Ovary (tissue), 3 donors: ENCODE results near the gene JPH4.

Source experiments
- POLR2A ChIP-seq: fragments of 450-650 bp; IDR thresholded peaks from one replicate; pipeline ENCODE4 v1.6.1; 2017; ENCODE audit warnings: antibody characterized with exemption, mild to moderate bottlenecking, moderate library complexity
- TF ChIP-seq, protein P1 (sequence below), 3 donors: fragments of 450-650 bp in 2 of 3; fragments of 200-600 bp in 1 of 3; IDR thresholded peaks; one replicate each; pipeline versions ENCODE4 v1.5.1 to v1.8.0; 2016 to 2022; ENCODE audit warnings: antibody characterized with exemption in 3 of 3, mild to moderate bottlenecking in 1 of 3
- donor health status: DM: no; HTN: no; CAD: no.

- no peak for TF ChIP-seq POLR2A
- TF ChIP-seq, protein P1, sequence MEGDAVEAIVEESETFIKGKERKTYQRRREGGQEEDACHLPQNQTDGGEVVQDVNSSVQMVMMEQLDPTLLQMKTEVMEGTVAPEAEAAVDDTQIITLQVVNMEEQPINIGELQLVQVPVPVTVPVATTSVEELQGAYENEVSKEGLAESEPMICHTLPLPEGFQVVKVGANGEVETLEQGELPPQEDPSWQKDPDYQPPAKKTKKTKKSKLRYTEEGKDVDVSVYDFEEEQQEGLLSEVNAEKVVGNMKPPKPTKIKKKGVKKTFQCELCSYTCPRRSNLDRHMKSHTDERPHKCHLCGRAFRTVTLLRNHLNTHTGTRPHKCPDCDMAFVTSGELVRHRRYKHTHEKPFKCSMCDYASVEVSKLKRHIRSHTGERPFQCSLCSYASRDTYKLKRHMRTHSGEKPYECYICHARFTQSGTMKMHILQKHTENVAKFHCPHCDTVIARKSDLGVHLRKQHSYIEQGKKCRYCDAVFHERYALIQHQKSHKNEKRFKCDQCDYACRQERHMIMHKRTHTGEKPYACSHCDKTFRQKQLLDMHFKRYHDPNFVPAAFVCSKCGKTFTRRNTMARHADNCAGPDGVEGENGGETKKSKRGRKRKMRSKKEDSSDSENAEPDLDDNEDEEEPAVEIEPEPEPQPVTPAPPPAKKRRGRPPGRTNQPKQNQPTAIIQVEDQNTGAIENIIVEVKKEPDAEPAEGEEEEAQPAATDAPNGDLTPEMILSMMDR (IDR thresholded peaks at IDR 0.05), result no peak
Observed at GRCh38 chr14:23535943-23536342, 42.6 kb downstream of the JPH4 start.
